Body of pancreas (tissue), 4 donors: Measurements from ENCODE around the gene MYO1E. TPM values are rescaled to one million over a fixed set of nuclear protein-coding genes. Genes with fewer than 3 reads are reported as not detected.

ENCODE experiments used
- ATAC-seq: fragments of 150-250 bp; one replicate; pipeline ENCODE4 v1.9.1; 2016
- DNase-seq, 4 donors: peaks; one replicate each; pipeline ENCODE4 v3.0.0-alpha.2; 2019
- H3K27ac ChIP-seq, 4 donors: fragments of 200-600 bp; sonication (generic); 1 replicate in 3 of 4; 2 replicates in 1 of 4; pipeline versions ENCODE4 v1.5.1 to v1.6.1; 2016 to 2019; ENCODE audit warnings: mild to moderate bottlenecking in 1 of 4, mixed read lengths in 1 of 4, moderate library complexity in 1 of 4
- H3K27me3 ChIP-seq, 2 donors: fragments of 200-600 bp; sonication (generic); one replicate each; pipeline ENCODE4 v1.6.0; 2016; ENCODE audit warnings: mild to moderate bottlenecking in 1 of 2
- H3K36me3 ChIP-seq, 2 donors: fragments of 200-600 bp; sonication (generic); replicated peaks in 1 of 2; 2 replicates each; pipeline ENCODE4 v1.5.1; 2016; ENCODE audit warnings: low read depth in 2 of 2; ENCODE audit not compliant: insufficient read depth in 1 of 2
- H3K4me1 ChIP-seq: fragments of 200-600 bp; sonication (generic); one replicate; pipeline ENCODE4 v1.6.0; 2016
- H3K4me3 ChIP-seq, 2 donors: fragments of 200-600 bp; sonication (generic); 1 replicate in 1 of 2; 2 replicates in 1 of 2; pipeline ENCODE4 v1.5.1; 2016 to 2019
- H3K9me3 ChIP-seq, 3 donors: fragments of 200-600 bp; sonication (generic); 1 replicate in 2 of 3; 2 replicates in 1 of 3; pipeline ENCODE4 v1.5.1; 2016
- POLR2A ChIP-seq, 3 donors: fragments of 450-650 bp; IDR thresholded peaks; one replicate each; pipeline ENCODE4 v1.6.1; 2016; ENCODE audit warnings: antibody characterized with exemption in 3 of 3, mild to moderate bottlenecking in 2 of 3
- WGBS, 2 donors: methylation state at CpG; one replicate each; pipeline ENCODE4 v1.1.5; 2017; 5-methylcytosine and 5-hydroxymethylcytosine counted together
- intact Hi-C: fragments of 100-400 bp; cut with DNase I; formaldehyde crosslinking; loops from one replicate; pipeline ENCODE4 v1.15.1; 2023
- total RNA-seq, 2 donors: library from RNA; depleted of rRNA; stranded (reverse); fragments of >200 nt; gene quantifications; one replicate each; pipeline ENCODE4 v1.1.0, GENCODE V29; 2016
- TF ChIP-seq, protein P1 (sequence below), 7 experiments: fragments of 450-650 bp in 4 of 7; fragments of 200-600 bp in 3 of 7; sonication (generic) in 3 of 7; IDR thresholded peaks; one replicate each; pipeline ENCODE4 v1.5.1; 2016 to 2019; ENCODE audit warnings: antibody characterized with exemption in 7 of 7

The MYO1E gene
- total RNA-seq, 2 donors from 2014 or later = 14.0 to 48.5 TPM

- DNase-seq = no peak
- no peak for ATAC-seq
- H3K36me3 ChIP-seq = peaks cover 0 to 9% of the 10 kb centered on the region in 2 donors
- TF ChIP-seq POLR2A (IDR thresholded peaks at IDR 0.05) = no peak
- TF ChIP-seq, protein P1, sequence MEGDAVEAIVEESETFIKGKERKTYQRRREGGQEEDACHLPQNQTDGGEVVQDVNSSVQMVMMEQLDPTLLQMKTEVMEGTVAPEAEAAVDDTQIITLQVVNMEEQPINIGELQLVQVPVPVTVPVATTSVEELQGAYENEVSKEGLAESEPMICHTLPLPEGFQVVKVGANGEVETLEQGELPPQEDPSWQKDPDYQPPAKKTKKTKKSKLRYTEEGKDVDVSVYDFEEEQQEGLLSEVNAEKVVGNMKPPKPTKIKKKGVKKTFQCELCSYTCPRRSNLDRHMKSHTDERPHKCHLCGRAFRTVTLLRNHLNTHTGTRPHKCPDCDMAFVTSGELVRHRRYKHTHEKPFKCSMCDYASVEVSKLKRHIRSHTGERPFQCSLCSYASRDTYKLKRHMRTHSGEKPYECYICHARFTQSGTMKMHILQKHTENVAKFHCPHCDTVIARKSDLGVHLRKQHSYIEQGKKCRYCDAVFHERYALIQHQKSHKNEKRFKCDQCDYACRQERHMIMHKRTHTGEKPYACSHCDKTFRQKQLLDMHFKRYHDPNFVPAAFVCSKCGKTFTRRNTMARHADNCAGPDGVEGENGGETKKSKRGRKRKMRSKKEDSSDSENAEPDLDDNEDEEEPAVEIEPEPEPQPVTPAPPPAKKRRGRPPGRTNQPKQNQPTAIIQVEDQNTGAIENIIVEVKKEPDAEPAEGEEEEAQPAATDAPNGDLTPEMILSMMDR (IDR thresholded peaks at IDR 0.05) = no peak
- 85 to 86% methylated on average over 11 of the region's 11 CpGs for WGBS, 2 donors
- H3K9me3 ChIP-seq = no peaks in the 10 kb centered on the region
- H3K27me3 ChIP-seq = no peaks in the 10 kb centered on the region
- intact Hi-C loops = no loop called here
- H3K4me1 ChIP-seq = no peaks in the 10 kb centered on the region
- no peak overlapping the region for H3K27ac ChIP-seq
- H3K4me3 ChIP-seq = no peak overlapping the region
Measured at GRCh38 chr15:59222906-59223550, 149.6 kb downstream of the MYO1E start.

DNA sequence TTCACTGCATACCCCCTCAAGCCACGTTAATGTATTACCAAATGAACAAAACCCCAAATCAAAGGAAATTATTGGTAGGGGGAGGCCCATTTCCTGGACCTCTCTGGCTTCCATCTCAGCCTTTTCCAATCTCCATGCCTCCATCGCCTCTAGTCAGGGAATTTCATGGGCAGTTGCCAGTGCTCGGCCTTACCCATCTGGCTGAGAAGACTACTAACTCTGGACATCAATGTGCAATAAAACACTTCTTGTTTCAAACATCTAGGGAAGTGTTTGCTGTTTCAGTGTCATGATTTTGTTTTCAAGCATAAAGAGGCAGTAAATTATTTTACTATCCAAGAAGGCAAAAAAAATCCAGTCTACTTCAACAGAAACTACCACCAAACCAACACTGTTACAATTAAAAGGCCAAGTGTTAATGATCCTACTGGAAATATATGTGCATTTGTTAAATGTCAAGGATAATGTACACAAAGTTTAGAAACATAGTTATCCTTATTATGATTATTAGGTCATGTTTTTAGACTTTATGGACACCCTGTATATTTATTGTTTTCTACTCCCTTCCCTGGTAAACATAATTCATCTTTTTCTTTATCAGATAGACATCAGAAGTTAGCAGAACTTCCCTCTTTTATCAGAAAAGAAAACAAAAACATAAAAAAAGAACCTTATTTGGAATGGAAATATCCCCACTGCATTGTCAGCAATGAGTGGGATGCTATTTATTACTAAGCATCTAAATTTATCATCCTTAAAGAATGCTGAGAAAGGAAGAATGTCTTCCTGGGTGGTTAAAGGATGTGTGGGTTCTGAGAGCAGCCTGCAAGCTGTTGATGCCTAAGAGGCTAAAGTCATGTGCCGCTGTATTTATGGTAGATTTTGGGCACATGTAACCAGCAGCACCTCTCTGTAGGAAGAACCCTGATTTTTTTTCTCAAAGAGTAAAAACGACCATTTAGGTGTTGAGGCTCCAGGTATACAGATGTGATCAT lies 150.9 kb downstream of the MYO1E start:
- DNase-seq (no peak), ATAC-seq (no peak)

DNA sequence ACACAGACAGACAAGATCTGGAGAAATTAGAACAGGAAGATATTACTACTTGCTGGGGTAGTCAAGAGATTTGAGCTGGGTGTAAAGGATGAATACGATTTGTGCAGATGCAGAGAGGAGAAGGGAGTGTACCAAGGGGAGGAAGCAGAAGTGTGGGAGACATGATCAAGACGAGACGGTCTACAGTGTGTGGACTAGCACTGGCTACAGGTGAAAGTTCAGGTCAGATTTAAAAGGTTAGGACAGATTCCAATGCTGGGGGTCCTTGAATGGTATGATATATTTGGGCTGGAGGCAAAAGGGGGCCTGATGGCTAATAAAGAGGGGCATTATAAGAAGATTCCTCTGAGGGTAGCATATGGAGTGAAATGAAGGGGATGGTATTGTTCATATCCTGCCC lies 154.0 kb downstream of the MYO1E start:
- Histone ChIP-seq H3K4me3 (no peak overlapping the region), H3K27ac (no peak overlapping the region), H3K9me3 (no peaks in the 10 kb centered on the region), H3K27me3 (no peaks in the 10 kb centered on the region), H3K4me1 (no peaks in the 10 kb centered on the region), H3K36me3 (peaks cover 5 to 8% of the 10 kb centered on the region in 2 donors)
- TF ChIP-seq, protein P1 (IDR thresholded peaks at IDR 0.05) = no peak
- TF ChIP-seq POLR2A (IDR thresholded peaks at IDR 0.05) = no peak
- intact Hi-C loops = no loop called here
- DNase-seq (no peak), ATAC-seq (no peak)
- 89 to 93% methylated on average over 3 of the region's 3 CpGs for WGBS, 2 donors

More for the DNA sequence above, 150.9 kb downstream of the MYO1E start:
- H3K27ac ChIP-seq = no peak overlapping the region
- H3K4me1 ChIP-seq = no peaks in the 10 kb centered on the region
- TF ChIP-seq, protein P1 (IDR thresholded peaks at IDR 0.05) = no peak
- no peak for TF ChIP-seq POLR2A (IDR thresholded peaks at IDR 0.05)
- WGBS, 2 donors = 78 to 84% methylated on average over 5 of the region's 5 CpGs
- intact Hi-C loops = no loop called here
- H3K4me3 ChIP-seq = no peak overlapping the region
- no peaks in the 10 kb centered on the region for H3K9me3 ChIP-seq
- H3K27me3 ChIP-seq = no peaks in the 10 kb centered on the region
- H3K36me3 ChIP-seq = peaks cover 0 to 9% of the 10 kb centered on the region in 2 donors

DNA sequence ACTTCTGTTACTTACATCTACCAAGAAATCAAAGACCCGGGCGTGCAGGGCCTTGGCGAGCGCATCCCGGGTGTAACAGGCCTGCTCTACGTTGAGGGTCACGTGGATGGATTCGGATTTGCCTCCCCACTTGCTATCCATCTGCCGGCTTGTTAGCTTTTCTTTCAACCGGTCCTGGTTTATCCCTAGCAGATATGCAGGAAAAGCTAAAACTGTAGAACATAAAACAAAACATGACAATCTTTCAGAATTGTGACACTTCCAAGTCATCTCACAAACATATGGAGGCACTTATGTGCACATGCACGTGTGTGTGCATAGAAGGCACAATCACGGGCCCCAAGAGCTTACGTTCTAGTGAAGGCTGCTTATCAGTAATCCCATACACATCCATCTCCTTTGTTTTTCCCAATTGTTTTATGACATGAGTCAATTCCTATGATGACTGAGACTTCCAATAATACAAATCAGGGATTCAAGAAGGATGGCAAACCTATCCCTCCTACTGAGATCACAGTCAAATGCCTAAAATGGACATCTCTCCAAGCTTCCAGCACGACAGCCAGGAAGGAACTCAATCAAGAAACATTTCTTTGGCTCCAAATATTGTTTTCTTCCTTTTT lies 154.7 kb downstream of the MYO1E start:
- ATAC-seq = no peak
- Histone ChIP-seq H3K9me3 (no peaks in the 10 kb centered on the region), H3K36me3 (peaks cover 2 to 8% of the 10 kb centered on the region in 2 donors), H3K27ac (no peak overlapping the region), H3K27me3 (no peaks in the 10 kb centered on the region), H3K4me3 (no peak overlapping the region), H3K4me1 (no peaks in the 10 kb centered on the region)
- no peak for DNase-seq
- WGBS, 2 donors = 87 to 89% methylated on average over 14 of the region's 14 CpGs
- intact Hi-C loops = no loop called here
- TF ChIP-seq, protein P1 (IDR thresholded peaks at IDR 0.05) = no peak
- no peak for TF ChIP-seq POLR2A (IDR thresholded peaks at IDR 0.05)
